ENCODE data around the gene ACAA2.
"Not testable (repeated sequence)": the region's sequence is repeated elsewhere in the genome, so short reads cannot be mapped to it uniquely, and the experiment has no call there.

The ACAA2 gene

GRCh38 chr18:49844903-49845302 lies 31.6 kb upstream of the ACAA2 start:
- no peak for DNase-seq

GRCh38 chr18:49843778-49844625 lies 30.7 kb upstream of the ACAA2 start:
- no peak for DNase-seq

GRCh38 chr18:49843131-49843530 lies 29.8 kb upstream of the ACAA2 start:
- no peak for DNase-seq

- no peak for DNase-seq
These were observed 29.3 kb upstream of the ACAA2 start for GRCh38 chr18:49842656-49843055.

GRCh38 chr18:49841236-49842217 lies 28.2 kb upstream of the ACAA2 start:
- DNase-seq: no peak

- no peak for DNase-seq
These were observed 25.7 kb upstream of the ACAA2 start for GRCh38 chr18:49839012-49839411.

- no peak for DNase-seq
These were observed 25.0 kb upstream of the ACAA2 start for GRCh38 chr18:49838381-49838780.

- DNase-seq: no peak
These were observed 24.6 kb upstream of the ACAA2 start for GRCh38 chr18:49837889-49838288.

GRCh38 chr18:49837316-49837835 lies 24.0 kb upstream of the ACAA2 start:
- DNase-seq: not testable (repeated sequence)

GRCh38 chr18:49835405-49835804 lies 22.1 kb upstream of the ACAA2 start:
- DNase-seq: no peak

- no peak for DNase-seq
These were observed 20.9 kb upstream of the ACAA2 start for GRCh38 chr18:49834258-49834657.

- no peak for DNase-seq
These were observed 20.5 kb upstream of the ACAA2 start for GRCh38 chr18:49833814-49834213.

- no peak for DNase-seq
These were observed 18.9 kb upstream of the ACAA2 start for GRCh38 chr18:49832221-49832647.

- DNase-seq: no peak
These were observed 14.7 kb upstream of the ACAA2 start for GRCh38 chr18:49827996-49828395.

- DNase-seq: peak; percentile 79
These were observed 6.7 kb upstream of the ACAA2 start for GRCh38 chr18:49819823-49820671.

- no peak for DNase-seq
These were observed 5.8 kb upstream of the ACAA2 start for GRCh38 chr18:49819071-49819662.

- no peak for DNase-seq
These were observed 4.6 kb upstream of the ACAA2 start for GRCh38 chr18:49817947-49818346.

GRCh38 chr18:49815927-49816326 lies 2.6 kb upstream of the ACAA2 start:
- DNase-seq: no peak

GRCh38 chr18:49814147-49814499 lies 790 bp upstream of the ACAA2 start:
- no peak for DNase-seq

- no peak for DNase-seq
These were observed 339 bp downstream of the ACAA2 start for GRCh38 chr18:49813069-49813318.

- DNase-seq: no peak
These were observed 856 bp downstream of the ACAA2 start for GRCh38 chr18:49812286-49813068.
